HEK293 (cell line): ENCODE results near the gene TNKS2.

Source experiments
- ATF2 ChIP-seq: fragments of 450-650 bp; formaldehyde crosslinking; IDR thresholded peaks from 2 replicates; pipeline ENCODE4 v1.5.1; 2016; ENCODE audit warnings: missing biosample characterization, missing genetic modification characterization, low read depth
- CTCF ChIP-seq: fragments of 450-650 bp; formaldehyde crosslinking; IDR thresholded peaks from 2 replicates; pipeline ENCODE4 v1.5.1; 2016; ENCODE audit warnings: missing biosample characterization, missing genetic modification characterization
- EGR2 ChIP-seq: fragments of 450-650 bp; formaldehyde crosslinking; IDR thresholded peaks from 2 replicates; pipeline ENCODE4 v1.5.1; 2016; ENCODE audit warnings: low read depth, missing biosample characterization, missing genetic modification characterization
- GLI4 ChIP-seq: fragments of 450-650 bp; formaldehyde crosslinking; IDR thresholded peaks from 2 replicates; pipeline ENCODE4 v1.5.1; 2016; ENCODE audit warnings: missing biosample characterization, missing genetic modification characterization
- MYNN ChIP-seq: fragments of 450-650 bp; formaldehyde crosslinking; IDR thresholded peaks from 2 replicates; pipeline ENCODE4 v1.5.1; 2016; ENCODE audit warnings: missing biosample characterization, missing genetic modification characterization, borderline replicate concordance
- ZNF184 ChIP-seq: fragments of 450-650 bp; IDR thresholded peaks from 2 replicates; pipeline ENCODE4 v1.5.1; 2018; ENCODE audit warnings: missing biosample characterization, mild to moderate bottlenecking, missing genetic modification characterization
- ZNF311 ChIP-seq: fragments of 450-650 bp; formaldehyde crosslinking; IDR thresholded peaks from 2 replicates; pipeline ENCODE4 v1.5.1; 2017; ENCODE audit warnings: missing biosample characterization, missing genetic modification characterization, borderline replicate concordance

GRCh38 chr10:91798649-91799611 is 704 bp downstream of the TNKS2 start:
- no peak for TF ChIP-seq GLI4 (tag by site-specific recombination)
- TF ChIP-seq EGR2 (tag by site-specific recombination): no peak
- no peak for TF ChIP-seq CTCF
- no peak for TF ChIP-seq MYNN (tag by site-specific recombination)
- TF ChIP-seq ZNF311 (tag by site-specific recombination): no peak
- no peak; the same call in 1 of the 2 replicates for TF ChIP-seq ZNF184 (tag by site-specific recombination)
- TF ChIP-seq ATF2 (tag by site-specific recombination): no peak
